ENCODE measurements around the gene MBNL2. TPM values are rescaled to one million over a fixed set of nuclear protein-coding genes. Genes with fewer than 3 reads are reported as not detected.

MBNL2 gene
- total RNA-seq, 1 experiment from 2014 or later, result 0.85 TPM

GRCh38 chr13:97381189-97381588 lies 159.1 kb downstream of the MBNL2 start:
- Mint-ChIP-seq H3K4me1 (no peaks in the 10 kb centered on the region), H3K36me3 (no peaks in the 10 kb centered on the region), H3K9me3 (peaks cover 5% of the 10 kb centered on the region; the same call in 1 of the 2 replicates), H3K27me3 (ENCODE audit: low read depth) (no peaks in the 10 kb centered on the region), H3K4me3 (no peak overlapping the region), H3K27ac (no peak overlapping the region)
- TF ChIP-seq MAX (CRISPR knock-in tag; IDR thresholded peaks at IDR 0.05) (no peak), ZBTB21 (CRISPR knock-in tag; IDR thresholded peaks at IDR 0.05; ENCODE audit: borderline replicate concordance) (no peak), NR3C1 (CRISPR knock-in tag; conservative IDR thresholded peaks at IDR 0.05; ENCODE audit: low read depth) (no peak), ZNF263 (CRISPR knock-in tag; IDR thresholded peaks at IDR 0.05; ENCODE audit: low read depth) (no peak)
- DNase-seq (ENCODE audit: low spot score) (no peak), ATAC-seq (no peak)
- ChIA-PET POLR2A (no interaction called here), CTCF (no interaction called here)

- CTCF ChIA-PET, result no interaction called here
- H3K4me3 Mint-ChIP-seq, result no peak overlapping the region
- H3K9me3 Mint-ChIP-seq, result peaks cover 5% of the 10 kb centered on the region; the same call in 1 of the 2 replicates
- H3K27ac Mint-ChIP-seq, result no peak overlapping the region
- no peaks in the 10 kb centered on the region for H3K27me3 Mint-ChIP-seq (ENCODE audit: low read depth)
- H3K36me3 Mint-ChIP-seq, result no peaks in the 10 kb centered on the region
- ATAC-seq, result no peak
- no peaks in the 10 kb centered on the region for H3K4me1 Mint-ChIP-seq
- no peak for DNase-seq (ENCODE audit: low spot score)
- POLR2A ChIA-PET, result no interaction called here
- TF ChIP-seq NFE2L1 (CRISPR knock-in tag; IDR thresholded peaks at IDR 0.05) (no peak), ARID4B (CRISPR knock-in tag; IDR thresholded peaks at IDR 0.05; ENCODE audit: borderline replicate concordance) (no peak), CTCF (IDR thresholded peaks at IDR 0.05) (no peak), ETV6 (CRISPR knock-in tag; IDR thresholded peaks at IDR 0.05) (no peak), ZNF532 (CRISPR knock-in tag; IDR thresholded peaks at IDR 0.05; ENCODE audit: borderline replicate concordance) (no peak), MYBL2 (CRISPR knock-in tag; IDR thresholded peaks at IDR 0.05) (no peak), ZBTB21 (CRISPR knock-in tag; IDR thresholded peaks at IDR 0.05; ENCODE audit: borderline replicate concordance) (no peak), ZNF425 (CRISPR knock-in tag; conservative IDR thresholded peaks at IDR 0.05) (no peak), GTF2I (CRISPR knock-in tag; conservative IDR thresholded peaks at IDR 0.05) (no peak), ZBTB43 (CRISPR knock-in tag; IDR thresholded peaks at IDR 0.05) (no peak), TCF7 (CRISPR knock-in tag; IDR thresholded peaks at IDR 0.05; ENCODE audit: low read depth) (no peak), USF2 (CRISPR knock-in tag; IDR thresholded peaks at IDR 0.05) (no peak)
These were observed 160.1 kb downstream of the MBNL2 start for GRCh38 chr13:97382276-97382675.
